Activated CD4-positive, alpha-beta T cell treated with anti-CD3 and anti-CD28 coated beads for 48 hours (primary cell): ENCODE results near the gene NDUFV1.
"Not testable (repeated sequence)": the region's sequence is repeated elsewhere in the genome, so short reads cannot be mapped to it uniquely, and the experiment has no call there.

Experiments used
- DNase-seq: peaks from one replicate; pipeline ENCODE4 v3.0.0-alpha.2; 2020

The NDUFV1 gene

DNA sequence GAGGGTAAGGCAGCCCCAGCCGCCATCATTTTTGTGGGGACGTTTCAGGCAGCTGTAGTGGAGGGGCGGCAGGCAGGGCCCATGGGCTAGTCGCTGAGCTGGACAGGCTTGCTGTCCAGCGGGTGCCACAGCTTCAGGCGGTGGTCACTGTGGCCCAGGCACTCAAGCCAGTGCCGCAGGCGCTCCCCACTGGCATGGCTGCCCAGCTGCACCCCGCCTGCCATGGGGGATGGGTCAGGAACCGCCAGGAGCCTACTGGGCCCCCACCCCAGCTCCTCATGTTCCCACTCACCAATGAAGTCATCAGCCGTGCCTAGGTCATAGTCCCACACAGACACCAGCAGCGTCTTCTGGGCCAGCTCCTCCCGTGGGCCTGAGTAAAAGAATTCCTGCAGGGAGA lies 6.0 kb downstream of the NDUFV1 start:
- DNase-seq, result no peak

DNA sequence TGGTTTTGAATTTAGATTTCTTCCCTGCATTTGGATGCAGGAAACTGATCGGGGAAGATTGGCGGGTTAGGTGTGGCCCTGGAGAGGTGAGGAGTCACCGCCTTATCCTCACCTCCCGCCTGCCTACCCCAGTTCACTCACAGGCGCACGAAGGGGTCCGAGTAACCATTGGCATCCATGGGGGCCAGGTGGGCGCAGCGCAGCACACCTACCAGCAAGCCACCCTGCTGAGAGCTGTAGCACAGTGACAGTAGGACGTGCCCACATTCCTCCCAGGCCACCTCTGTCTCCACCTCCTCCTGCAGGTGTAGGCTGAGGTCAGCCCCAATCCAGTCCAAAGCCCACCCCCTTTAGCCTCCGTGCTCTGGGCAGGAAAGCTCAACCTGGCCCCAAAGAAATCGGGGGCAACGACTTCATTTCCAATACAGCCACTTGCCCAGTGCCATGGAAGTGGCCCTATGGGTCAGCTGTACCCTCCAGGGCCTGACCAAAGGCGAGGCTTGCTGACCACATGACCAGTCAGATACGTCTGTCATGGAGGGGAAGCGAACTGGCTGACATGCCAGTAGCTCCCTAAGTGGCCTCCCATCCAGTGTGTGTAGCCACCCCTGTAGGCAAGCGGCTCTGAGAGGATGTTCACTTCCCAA lies 6.7 kb downstream of the NDUFV1 start:
- no peak for DNase-seq

DNA sequence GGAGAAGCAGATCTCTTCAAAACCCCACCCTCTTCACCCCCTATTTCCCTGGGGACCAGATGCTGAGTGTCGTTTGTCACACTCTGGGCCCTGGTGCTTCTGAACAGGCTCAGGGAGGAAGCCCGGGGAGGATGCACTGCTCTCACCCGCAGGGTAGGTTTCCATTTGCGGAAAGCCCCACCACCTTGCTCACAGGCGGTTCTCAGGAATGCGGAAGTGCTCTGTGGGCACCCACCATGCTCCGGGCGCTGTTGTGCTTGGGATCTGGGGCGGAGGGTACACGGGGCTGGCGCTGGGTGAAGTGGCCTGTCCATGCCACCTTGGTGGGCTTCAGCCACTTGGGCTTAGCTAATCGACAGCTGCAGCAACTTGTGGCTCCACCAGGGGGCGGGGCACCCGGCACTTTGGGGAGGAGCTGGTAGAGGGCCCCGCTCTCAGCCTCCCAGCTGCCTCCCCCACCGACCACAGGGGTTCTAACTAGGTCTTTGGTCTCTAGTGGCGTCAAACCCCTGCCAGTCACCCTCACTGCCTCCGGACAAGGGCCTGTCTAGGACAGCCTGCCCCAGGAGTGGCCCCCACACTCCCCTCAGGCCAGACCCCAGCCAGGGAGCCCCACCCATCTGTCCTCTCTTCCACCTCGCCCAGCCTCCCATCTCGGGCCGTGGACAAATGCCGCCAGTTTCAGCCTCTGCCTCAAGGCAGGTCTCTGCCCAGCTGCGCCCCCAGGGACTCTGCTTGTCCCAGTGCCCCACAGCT lies 7.4 kb downstream of the NDUFV1 start:
- DNase-seq, result peak; percentile 87

DNA sequence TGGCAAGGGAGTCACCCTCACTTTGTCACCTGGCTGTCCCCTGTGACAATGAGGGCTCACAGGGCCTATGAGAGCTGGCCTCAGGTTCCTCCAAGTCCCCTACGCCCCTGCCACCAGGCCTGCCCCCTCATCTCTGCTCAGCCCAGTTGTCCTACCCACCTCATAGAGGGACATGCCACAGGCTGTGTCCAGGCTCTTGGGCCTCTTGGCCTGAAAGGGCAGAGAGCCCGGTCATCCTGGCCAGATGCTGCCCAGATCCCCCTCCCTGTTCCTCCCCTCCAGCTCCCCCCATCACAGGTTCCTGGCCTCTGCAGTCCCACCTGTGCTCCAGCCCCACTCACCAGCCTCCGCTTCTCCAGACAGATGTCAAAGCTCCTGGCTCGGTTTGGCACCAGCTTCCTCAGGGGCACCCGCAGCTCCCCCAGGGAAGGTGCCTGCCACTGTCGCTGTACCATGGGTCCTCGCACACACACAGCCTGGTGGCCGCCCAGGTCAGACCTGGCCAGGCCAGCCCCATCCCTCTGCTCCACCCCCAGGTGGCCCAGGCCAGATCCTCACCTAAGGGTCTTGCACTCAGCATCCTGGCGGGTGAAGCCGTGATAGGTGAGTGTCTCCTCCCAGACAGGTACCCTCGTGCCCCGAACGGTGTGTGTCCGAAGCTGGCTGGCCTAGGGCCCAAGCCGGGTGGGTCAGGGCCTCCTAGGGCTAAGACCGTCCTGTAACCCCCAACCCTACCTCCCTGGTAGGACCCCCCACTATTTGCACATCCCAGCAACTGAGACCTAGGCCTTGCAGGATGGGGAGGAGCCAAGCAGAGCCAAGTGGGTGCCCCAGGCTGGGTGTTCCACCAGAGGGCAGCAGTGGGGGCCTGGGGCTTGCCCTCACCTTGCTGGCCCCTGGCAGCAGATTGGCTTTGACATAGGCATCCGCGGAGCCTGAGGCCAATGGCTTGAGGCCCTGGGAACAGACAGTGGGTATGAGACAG lies 8.3 kb downstream of the NDUFV1 start:
- peak; percentile 85 for DNase-seq

DNA sequence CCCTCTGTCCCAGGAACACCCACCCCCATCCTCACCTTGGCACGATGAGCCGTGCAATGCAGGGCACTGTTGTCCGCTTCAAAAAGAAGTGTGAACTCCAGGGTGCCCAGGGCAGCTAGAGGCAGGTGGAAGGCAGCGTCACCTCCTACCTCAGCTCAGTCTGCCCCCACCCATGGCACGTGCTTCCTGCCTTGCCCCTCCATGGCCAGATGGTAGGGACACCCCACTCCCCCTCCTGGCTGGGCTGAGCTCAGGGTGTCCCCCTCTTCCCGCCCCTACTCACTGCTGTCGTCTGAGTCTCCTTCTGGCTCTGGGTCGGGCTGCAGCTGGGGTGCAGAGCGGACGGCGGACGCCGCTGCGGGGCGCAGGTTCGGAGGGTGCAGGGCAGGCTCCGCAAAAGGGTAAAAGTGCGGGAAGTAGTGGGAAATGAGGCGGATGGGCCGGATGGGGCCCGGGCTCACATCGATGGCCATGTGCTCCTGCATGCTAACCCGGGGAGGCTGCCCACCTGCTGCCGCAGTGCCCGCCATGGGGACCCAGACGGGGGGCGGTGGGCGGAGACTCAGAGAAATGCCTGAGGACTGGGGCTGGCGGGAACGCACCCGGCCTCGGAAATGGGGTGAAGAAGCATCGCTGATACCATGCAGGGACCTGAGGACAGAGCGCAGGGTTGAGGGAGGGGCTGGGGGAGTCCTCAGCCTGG lies 9.1 kb downstream of the NDUFV1 start:
- no peak for DNase-seq

DNA sequence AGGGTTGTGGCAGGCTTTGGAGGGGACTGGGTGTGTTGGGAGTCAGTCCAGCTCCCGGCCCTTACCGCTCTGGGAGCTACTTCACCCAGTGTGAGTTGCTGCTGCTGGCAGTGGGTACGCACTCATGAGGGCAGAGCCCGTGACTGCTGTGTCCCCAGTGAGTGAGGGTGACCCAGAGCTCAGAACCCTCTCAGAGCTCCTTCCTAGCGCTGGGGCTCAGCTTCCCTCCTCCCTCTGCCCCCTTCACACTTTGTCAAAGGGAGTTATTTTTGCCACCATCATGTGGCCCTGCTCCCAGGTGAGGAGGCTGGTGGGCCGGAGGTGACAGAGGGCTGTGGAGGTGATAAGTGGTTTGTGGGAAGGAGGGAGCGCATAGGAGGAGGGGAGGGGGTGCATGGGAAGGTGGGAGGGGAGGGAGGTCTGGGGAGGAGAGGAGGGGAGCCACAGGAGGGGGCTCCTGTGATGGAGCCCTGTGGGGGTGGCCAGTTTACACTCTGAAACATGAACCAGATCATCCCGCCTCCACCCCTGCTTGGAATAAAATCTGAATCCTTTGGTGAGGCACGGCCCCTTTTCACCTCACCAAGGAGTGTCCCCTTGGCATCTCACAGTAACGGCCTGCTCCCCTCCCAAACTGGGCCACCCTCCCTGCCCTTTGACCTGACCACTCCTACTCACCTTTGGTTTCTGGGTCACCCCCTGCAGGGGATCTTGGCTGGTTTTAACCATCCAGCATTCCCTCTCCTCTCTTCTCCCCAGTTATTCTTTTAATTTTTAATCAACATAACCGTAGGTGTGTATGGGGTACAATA lies 9.9 kb downstream of the NDUFV1 start:
- no peak for DNase-seq

DNA sequence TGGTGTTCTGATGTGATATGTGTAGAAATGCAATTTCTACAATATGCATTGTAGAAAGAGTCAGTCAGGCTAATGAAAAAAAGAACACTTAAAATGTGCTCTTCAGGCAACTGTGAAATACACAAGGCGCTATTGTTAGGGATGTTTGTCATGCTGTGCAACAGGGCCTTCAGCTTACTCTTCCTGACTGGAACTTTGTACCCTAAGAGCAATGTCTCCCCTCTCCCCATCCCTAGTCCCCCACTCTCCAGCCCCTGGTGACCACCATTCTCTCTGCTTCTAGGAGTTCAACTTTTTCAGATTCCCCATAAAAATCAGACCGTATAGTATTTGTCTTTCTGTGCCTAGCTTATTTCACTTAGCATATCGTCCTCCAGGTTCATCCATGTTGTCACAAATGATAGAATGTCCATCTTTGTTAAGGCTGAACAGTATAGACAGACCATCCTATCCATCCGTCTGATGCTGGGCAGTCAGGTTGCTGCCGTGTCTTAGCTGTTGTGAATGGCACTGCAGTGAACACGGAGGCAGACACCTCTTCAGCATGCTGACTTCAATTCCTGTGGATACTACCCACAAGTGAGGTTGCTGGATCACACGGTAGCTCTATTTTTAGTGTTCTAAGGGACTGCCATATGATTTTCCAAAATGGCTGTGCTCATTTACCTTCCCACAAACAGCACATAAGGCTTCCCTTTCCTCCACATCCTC lies 10.7 kb downstream of the NDUFV1 start:
- no peak for DNase-seq

DNA sequence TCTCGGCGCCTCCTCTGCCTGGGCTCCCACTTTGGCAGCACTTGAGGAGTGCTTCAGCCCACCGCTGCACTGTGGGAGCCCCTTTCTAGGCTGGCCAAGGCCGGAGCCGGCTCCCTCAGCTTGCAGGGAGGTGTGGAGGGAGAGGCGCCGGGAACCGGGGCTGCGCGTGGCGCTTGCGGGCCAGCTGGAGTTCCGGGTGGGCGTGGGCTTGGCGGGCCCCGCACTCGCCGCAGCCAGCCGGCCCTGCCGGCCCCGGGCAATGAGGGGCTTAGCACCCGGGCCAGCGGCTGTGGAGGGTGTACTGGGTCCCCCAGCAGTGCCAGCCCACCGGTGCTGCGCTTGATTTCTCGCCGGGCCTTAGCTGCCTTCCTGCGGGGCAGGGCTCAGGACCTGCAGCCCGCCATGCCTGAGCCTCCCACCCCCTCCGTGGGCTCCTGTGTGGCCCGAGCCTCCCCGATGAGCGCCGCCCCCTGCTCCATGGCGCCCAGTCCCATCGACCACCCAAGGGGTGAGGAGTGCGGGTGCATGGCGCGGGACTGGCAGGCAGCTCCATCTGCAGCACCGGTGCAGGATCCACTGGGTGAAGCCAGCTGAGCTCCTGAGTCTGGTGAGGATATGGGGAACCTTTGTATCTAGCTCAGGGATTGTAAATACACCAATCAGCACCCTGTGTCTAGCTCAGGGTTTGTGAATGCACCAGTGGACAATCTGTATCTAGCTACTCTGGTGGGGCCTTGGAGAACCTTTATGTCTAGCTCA lies 12.3 kb downstream of the NDUFV1 start:
- not testable (repeated sequence) for DNase-seq

DNA sequence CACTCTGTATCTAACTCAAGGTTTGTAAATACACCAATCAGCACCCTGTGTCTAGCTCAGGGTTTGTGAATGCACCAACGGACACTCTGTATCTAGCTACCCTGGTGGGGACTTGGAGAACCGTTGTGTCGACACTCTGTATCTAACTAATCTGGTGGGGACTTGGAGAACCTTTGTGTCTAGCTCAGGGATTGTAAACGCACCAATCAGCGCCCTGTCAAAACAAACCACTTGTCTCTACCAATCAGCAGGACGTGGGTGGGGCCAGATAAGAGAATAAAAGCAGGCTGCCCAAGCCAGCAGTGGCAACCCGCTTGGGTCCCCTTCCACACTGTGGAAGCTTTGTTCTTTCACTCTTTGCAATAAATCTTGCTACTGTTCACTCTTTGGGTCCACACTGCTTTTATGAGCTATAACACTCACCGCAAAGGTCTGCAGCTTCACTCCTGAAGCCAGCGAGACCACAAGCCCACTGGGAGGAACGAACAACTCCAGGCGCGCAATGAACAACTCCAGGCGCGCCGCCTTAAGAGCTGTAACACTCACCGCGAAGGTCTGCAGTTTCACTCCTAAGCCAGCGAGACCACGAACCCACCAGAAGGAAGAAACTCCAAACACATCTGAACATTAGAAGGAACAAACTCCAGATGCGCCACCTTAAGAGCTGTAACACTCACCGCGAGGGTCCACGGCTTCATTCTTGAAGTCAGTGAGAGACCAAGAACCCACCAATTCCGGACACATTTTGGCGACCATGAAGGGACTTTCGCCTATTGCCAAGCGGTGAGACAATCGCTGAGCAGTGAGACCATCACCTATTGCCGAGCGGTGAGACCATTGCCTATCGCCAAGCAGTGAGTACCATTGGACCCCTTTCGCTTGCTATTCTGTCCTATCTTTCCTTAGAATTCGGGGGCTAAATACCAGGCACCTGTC lies 13.2 kb downstream of the NDUFV1 start:
- DNase-seq, result not testable (repeated sequence)

DNA sequence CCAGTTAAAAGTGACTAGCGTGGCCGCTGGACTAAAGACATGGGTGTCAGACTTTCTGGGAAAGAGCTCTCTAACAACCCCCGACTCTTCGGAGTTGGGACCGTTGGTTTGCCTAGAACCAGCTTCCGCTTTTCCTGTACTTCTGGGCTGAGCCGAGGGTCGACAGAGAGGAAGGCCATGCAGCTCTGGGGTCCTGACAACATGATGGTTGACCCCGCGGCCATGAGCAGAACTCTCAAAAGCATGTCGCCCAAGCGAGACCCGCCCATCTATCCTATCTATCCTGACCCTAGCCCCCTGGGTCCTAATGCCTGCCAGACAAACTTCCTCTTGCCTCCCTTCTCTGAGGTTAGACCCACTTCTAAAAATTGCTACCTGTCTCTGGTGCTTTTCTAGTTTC lies 13.9 kb downstream of the NDUFV1 start:
- DNase-seq, result not testable (repeated sequence)

DNA sequence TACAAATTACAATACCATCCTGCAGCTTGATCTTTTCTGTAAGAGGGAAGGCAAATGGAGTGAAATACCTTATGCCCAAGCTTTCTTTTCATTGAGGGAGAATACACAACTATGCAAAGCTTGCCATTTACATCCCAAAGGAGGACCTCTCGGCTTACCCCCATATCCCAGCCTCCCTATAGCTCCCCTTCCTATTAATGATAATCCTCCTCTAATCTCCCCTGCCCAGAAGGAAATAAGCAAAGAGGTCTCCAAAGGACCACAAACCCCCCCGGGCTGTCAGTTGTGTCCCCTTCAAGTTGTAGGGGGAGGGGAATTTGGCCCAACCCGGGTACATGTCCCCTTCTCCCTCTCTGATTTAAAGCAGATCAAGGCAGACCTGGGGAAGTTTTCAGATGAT lies 15.2 kb downstream of the NDUFV1 start:
- DNase-seq, result not testable (repeated sequence)

DNA sequence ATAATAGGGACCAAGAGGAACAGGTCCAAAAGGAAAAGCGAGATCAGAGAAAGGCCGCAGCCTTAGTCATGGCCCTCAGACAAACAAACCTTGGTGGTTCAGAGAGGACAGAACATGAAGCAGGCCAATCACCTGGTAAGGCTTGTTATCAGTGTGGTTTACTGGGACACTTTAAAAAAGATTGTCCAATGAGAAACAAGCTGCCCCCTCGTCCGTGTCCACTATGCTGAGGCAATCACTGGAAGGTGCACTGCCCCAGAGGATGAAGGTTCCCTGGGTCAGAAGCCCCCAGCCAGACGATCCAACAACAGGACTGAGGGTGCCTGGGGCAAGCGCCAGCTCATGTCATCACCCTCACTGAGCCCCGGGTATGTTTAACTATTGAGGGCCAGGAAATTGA lies 16.2 kb downstream of the NDUFV1 start:
- DNase-seq, result not testable (repeated sequence)

DNA sequence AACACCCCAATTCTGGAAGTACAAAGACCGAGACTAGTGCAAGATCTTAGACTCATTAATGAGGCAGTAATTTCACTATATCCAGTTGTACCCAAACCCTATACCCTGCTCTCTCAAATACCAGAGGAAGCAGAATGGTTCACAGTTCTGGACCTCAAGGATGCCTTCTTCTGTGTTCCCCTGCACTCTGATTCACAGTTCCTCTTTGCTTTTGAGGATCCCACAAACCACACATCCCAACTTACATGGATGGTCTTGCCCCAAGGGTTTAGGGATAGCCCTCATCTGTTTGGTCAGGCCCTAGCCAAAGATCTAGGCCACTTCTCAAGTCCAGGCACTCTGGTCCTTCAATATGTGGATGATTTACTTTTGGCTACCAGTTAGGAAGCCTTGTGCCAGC lies 17.1 kb downstream of the NDUFV1 start:
- not testable (repeated sequence) for DNase-seq

DNA sequence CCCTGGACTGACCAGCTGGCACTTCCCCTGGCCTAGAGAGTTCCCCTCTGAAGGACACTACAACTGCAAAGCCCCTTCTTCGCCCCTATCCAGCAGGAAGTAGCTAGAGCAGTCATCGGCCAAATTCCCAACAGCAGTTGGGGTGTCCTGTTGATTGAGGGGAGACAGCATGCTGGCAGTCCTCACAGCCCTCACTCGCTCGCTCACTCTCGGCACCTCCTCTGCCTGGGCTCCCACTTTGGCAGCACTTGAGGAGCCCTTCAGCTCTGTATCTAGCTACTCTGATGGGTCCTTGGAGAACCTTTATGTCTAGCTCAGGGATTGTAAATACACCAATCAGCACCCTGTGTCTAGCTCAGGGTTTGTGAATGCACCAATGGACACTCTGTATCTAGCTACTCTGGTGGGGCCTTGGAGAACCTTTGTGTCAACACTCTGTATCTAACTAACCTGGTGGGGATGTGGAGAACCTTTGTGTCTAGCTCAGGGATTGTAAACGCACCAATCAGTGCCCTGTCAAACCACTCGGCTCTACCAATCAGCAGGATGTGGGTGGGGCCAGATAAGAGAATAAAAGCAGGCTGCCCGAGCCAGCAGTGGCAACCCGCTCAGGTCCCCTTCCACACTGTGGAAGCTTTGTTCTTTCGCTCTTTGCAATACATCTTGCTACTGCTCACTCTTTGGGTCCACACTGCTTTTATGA lies 19.5 kb downstream of the NDUFV1 start:
- DNase-seq, result not testable (repeated sequence)

DNA sequence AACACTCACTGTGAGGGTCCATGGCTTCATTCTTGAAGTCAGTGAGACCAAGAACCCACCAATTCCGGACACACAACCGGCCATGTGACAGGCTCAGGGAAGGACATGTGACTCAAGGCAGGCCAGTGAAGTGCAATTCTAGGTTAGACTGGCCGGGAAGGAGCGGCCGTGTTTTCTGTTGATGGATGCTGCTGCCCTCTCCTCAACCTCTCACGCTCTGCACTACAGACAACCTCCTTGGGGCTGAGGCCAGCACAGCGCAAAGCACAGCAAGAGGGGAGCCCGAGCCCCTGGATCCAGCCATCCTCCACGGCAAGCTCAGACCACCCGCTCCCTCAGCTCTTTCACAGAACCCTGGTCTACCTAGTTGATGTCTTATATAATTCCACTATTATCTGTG lies 20.2 kb downstream of the NDUFV1 start:
- DNase-seq, result no peak

DNA sequence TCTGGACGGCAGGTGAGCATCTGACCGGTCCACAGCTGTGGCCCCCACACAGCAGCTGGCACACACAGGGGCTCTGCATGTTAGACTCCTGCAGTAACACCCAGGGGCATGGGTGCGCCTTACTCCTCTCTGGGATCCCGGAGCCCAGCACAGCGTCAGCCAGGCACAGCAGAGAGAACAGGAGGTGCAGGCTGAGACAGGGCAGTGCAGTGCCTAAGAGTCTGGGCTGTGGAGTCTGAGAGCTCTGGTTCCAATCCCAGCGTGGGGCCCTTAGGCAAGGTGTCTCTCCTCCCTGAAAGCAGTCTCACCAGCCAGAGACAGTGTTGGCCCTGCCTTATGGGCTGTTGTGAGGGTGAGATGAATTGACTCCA lies 20.7 kb downstream of the NDUFV1 start:
- DNase-seq, result no peak

DNA sequence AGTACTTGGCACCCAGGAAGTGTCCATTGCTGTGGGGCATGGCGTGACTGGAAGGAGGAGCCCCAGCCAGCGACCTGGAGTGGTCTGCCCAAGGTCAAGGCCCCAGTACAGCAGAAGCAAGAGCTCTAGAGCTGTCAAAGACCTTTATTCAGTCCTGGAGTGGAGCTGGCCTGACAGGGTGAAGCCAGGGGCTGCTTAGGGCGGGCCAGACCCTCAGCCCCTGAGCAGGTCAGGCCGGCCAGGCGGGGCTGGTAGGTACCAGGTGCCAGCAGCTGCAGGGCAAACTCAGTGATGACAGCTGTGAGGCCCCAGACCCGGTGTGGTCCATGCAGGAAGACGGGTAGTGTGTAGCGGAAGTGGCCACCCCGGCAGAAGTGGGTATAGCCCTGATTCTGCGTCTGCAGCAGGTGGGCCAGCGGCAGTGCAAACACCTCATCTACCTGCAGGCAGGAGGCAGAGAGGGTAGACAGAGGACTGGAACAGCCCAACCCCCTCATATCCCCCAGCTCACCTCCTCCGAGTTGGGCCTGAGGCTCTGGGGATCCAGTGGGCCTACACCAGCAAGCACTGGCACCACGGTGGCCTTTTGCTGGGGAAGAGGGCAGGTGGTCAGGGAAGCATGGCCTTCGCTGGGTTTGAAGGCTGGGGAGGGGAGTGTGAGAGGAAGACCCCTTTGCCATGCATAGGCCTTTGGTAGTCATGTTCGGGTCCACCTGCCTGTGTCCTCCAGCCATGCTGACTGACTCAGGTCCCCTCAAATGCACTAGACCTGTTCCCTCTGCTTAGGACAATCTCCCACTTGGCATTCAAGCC lies 21.3 kb downstream of the NDUFV1 start:
- DNase-seq, result no peak
